Parathyroid adenoma (tissue), 2 donors: Measurements from ENCODE around the gene RTN4RL2.

Source experiments
- H2AFZ ChIP-seq: fragments of 300-600 bp; sonication (generic); one replicate; pipeline ENCODE4 v1.7.0; 2017; ENCODE audit warnings: antibody characterized with exemption, mild to moderate bottlenecking
- H3K27ac ChIP-seq: fragments of 300-600 bp; sonication (generic); one replicate; pipeline ENCODE4 v1.7.0; 2017
- H3K27me3 ChIP-seq: fragments of 300-600 bp; sonication (generic); one replicate; pipeline ENCODE4 v1.7.0; 2017; ENCODE audit warnings: low read length; ENCODE audit not compliant: control insufficient read depth, insufficient read depth
- H3K36me3 ChIP-seq: fragments of 300-600 bp; sonication (generic); one replicate; pipeline ENCODE4 v1.7.0; 2017; ENCODE audit warnings: low read length; ENCODE audit not compliant: control insufficient read depth, insufficient read depth
- H3K4me1 ChIP-seq: fragments of 300-600 bp; sonication (generic); one replicate; pipeline ENCODE4 v1.7.0; 2017; ENCODE audit warnings: control low read depth
- H3K4me2 ChIP-seq: fragments of 300-600 bp; sonication (generic); one replicate; pipeline ENCODE4 v1.7.0; 2017; ENCODE audit warnings: low read length
- H3K4me3 ChIP-seq: fragments of 300-600 bp; sonication (generic); one replicate; pipeline ENCODE4 v1.7.0; 2017; ENCODE audit warnings: low read depth, low read length
- H3K79me2 ChIP-seq: fragments of 300-600 bp; sonication (generic); one replicate; pipeline ENCODE4 v1.7.0; 2017; ENCODE audit warnings: control low read depth
- H3K9ac ChIP-seq: fragments of 300-600 bp; sonication (generic); one replicate; pipeline ENCODE4 v1.7.0; 2017; ENCODE audit warnings: mild to moderate bottlenecking
- H3K9me3 ChIP-seq: fragments of 300-600 bp; sonication (generic); one replicate; pipeline ENCODE4 v1.7.0; 2017; ENCODE audit warnings: low read length; ENCODE audit not compliant: control insufficient read depth
- TF ChIP-seq, protein P1 (sequence below): fragments of 300-600 bp; sonication (generic); IDR thresholded peaks from one replicate; pipeline ENCODE4 v1.7.0; 2017; ENCODE audit warnings: antibody characterized with exemption, mild to moderate bottlenecking
- donor health status: primary hyperparathyroidism.

Gene RTN4RL2

GRCh38 chr11:57471496-57471895, 11.2 kb downstream of the RTN4RL2 start:
- no peaks in the 10 kb centered on the region for H3K27me3 ChIP-seq
- H3K4me1 ChIP-seq = peaks cover 2% of the 10 kb centered on the region
- H3K9ac ChIP-seq = no peak overlapping the region
- H3K36me3 ChIP-seq = no peaks in the 10 kb centered on the region
- H3K9me3 ChIP-seq = no peaks in the 10 kb centered on the region
- H2AFZ ChIP-seq = no peak overlapping the region
- H3K4me2 ChIP-seq = no peak overlapping the region
- H3K27ac ChIP-seq = no peak overlapping the region
- TF ChIP-seq, protein P1, sequence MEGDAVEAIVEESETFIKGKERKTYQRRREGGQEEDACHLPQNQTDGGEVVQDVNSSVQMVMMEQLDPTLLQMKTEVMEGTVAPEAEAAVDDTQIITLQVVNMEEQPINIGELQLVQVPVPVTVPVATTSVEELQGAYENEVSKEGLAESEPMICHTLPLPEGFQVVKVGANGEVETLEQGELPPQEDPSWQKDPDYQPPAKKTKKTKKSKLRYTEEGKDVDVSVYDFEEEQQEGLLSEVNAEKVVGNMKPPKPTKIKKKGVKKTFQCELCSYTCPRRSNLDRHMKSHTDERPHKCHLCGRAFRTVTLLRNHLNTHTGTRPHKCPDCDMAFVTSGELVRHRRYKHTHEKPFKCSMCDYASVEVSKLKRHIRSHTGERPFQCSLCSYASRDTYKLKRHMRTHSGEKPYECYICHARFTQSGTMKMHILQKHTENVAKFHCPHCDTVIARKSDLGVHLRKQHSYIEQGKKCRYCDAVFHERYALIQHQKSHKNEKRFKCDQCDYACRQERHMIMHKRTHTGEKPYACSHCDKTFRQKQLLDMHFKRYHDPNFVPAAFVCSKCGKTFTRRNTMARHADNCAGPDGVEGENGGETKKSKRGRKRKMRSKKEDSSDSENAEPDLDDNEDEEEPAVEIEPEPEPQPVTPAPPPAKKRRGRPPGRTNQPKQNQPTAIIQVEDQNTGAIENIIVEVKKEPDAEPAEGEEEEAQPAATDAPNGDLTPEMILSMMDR = no peak
- H3K79me2 ChIP-seq = no peaks in the 10 kb centered on the region
- no peak overlapping the region for H3K4me3 ChIP-seq

DNA sequence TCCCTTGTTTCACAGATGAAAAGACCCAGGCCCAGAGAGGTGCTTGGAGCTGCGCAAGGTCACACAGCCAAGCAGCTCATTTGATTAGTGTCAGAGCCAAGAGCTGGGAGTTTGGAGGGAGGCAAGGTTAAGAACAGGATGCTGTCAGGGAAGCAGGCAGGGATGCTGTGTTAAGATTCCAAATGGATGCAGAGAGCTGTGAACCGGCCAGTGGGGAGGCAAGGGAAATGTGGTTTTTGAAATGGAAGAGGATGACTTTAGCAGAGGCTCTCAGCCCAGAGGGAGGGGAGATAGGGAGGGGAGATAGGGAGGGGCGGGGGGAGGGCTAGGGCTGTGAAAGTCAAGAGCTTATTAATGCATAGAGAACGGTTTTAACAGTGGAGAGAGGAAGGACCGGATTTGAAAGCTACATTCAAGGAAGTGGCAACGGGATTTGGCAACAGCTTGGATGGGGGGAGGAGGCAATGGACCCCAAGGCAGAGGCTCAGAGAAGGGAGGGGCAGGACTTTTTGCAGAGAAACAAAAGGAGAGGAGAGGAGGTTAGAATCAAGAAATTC, 13.0 kb downstream of the RTN4RL2 start:
- Histone ChIP-seq H3K27me3 (no peaks in the 10 kb centered on the region), H3K4me3 (no peak overlapping the region)

DNA sequence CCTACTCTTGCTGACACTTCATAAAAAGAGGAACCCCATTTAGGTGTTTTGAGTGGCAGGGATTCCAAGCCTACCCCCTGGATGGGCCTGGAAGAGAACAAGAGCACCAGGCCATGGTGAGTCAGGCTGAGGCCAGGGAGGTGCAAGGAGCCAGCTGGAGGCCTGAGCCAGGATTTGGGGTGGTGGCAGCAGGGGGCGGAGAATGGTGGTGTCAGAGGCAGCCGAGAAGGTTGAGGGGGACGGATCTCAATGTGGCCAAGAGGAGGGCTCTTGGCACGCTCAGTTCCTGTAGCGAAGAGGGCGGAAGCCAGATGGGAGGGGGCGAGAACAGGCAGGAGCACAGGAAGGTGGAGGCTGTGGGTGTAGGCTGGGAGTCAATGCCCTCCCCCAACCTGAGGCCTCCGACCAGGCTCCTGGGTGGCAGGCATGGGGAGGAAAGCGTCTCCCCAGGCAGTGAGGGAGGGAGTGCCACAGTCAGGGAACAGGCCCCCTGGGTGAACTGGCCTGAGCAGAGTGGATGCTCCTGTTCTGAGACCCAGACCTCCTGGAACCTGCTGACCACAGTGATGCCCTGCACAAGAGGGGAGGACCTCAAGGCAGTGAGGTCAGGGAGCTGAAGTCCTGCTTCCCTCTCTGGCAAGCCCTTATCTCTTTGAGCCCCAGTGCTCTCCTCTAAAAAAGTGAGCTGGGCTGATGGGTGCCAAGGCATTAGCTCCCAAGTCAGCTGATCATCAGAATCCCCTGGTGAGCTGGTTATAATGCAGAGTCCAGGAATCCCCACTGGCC, 13.9 kb downstream of the RTN4RL2 start:
- no peak overlapping the region for H3K9ac ChIP-seq
- no peak overlapping the region for H3K27ac ChIP-seq
- no peaks in the 10 kb centered on the region for H3K27me3 ChIP-seq
- H3K4me2 ChIP-seq = no peak overlapping the region
- no peaks in the 10 kb centered on the region for H3K79me2 ChIP-seq
- TF ChIP-seq, protein P1 = no peak
- no peak overlapping the region for H2AFZ ChIP-seq
- H3K4me1 ChIP-seq = peaks cover 2% of the 10 kb centered on the region
- no peaks in the 10 kb centered on the region for H3K36me3 ChIP-seq
- H3K4me3 ChIP-seq = no peak overlapping the region
- no peaks in the 10 kb centered on the region for H3K9me3 ChIP-seq

More for the DNA sequence above, 13.0 kb downstream of the RTN4RL2 start:
- Histone ChIP-seq H3K36me3 (no peaks in the 10 kb centered on the region), H3K27ac (no peak overlapping the region), H3K79me2 (no peaks in the 10 kb centered on the region), H3K9ac (no peak overlapping the region), H3K9me3 (no peaks in the 10 kb centered on the region), H3K4me1 (peaks cover 2% of the 10 kb centered on the region), H2AFZ (no peak overlapping the region), H3K4me2 (no peak overlapping the region)
- TF ChIP-seq, protein P1 = no peak

DNA sequence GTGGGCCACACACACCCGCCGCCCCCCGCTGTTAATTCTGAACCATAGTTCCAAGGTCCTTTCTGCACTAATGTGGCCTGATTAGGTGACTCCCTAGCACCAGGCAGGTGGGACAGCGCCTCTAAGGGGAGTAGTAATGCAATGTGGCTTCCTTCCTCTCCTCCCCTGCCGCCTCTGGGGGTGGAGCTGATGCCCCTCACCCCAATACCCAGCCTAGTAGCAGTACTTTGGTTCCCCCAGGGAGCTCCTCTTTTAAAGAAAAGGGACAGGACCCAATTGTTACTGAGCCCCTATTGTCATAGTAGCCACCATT, 14.4 kb downstream of the RTN4RL2 start:
- no peaks in the 10 kb centered on the region for H3K9me3 ChIP-seq
- peaks cover 2% of the 10 kb centered on the region for H3K4me1 ChIP-seq
- no peak overlapping the region for H3K27ac ChIP-seq
- no peak overlapping the region for H2AFZ ChIP-seq
- no peak overlapping the region for H3K4me2 ChIP-seq
- no peaks in the 10 kb centered on the region for H3K36me3 ChIP-seq
- no peaks in the 10 kb centered on the region for H3K27me3 ChIP-seq
- no peak overlapping the region for H3K9ac ChIP-seq
- TF ChIP-seq, protein P1 = no peak
- no peaks in the 10 kb centered on the region for H3K79me2 ChIP-seq
- no peak overlapping the region for H3K4me3 ChIP-seq

DNA sequence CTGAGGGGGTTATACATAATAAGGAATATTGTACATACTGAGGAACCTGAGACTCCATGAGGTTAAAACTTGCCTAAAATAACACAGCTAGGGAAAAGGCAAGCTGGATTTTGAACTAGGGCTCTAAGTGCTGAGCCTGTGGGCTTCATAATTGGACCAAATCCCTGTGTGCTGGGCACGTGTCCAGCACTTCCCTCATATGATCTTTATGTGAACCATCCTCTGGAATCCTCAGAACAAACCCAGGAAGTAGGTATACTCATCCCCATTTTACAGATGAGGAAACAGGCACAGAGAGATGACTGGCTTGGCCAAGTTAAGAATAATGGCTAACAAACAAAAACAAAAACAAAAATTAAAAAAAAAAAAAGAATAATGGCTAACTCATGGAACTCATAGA, 14.9 kb downstream of the RTN4RL2 start:
- TF ChIP-seq, protein P1 = no peak
- Histone ChIP-seq H3K27me3 (no peaks in the 10 kb centered on the region), H3K27ac (no peak overlapping the region), H3K4me2 (no peak overlapping the region), H3K4me1 (peaks cover 2% of the 10 kb centered on the region), H3K9ac (no peak overlapping the region), H3K36me3 (no peaks in the 10 kb centered on the region), H3K79me2 (no peaks in the 10 kb centered on the region), H3K9me3 (no peaks in the 10 kb centered on the region), H3K4me3 (no peak overlapping the region), H2AFZ (no peak overlapping the region)
